HL-60 (cell line): ENCODE measurements around the gene DIPK1A.

Experiments used
- CTCF ChIP-seq: IDR thresholded peaks from one replicate; pipeline ENCODE4 v1.5.1; 2011; ENCODE audit warnings: low read length, control low read depth, inconsistent platforms; ENCODE audit not compliant: insufficient read depth
- GABPA ChIP-seq: IDR thresholded peaks from 2 replicates; pipeline ENCODE4 v1.6.1; 2012; ENCODE audit warnings: low read depth
- POLR2AphosphoS5 ChIP-seq: IDR thresholded peaks from 2 replicates; pipeline ENCODE4 v1.6.1; 2012; ENCODE audit warnings: low read depth
- REST ChIP-seq: IDR thresholded peaks from 2 replicates; pipeline ENCODE4 v1.6.1; 2012; ENCODE audit warnings: low read depth; ENCODE audit not compliant: insufficient replicate concordance
- SPI1 ChIP-seq: IDR thresholded peaks from 2 replicates; pipeline ENCODE4 v1.6.1; 2012; ENCODE audit warnings: low read depth, mild to moderate bottlenecking, borderline replicate concordance

- TF ChIP-seq CTCF (no peak), REST (no peak), POLR2AphosphoS5 (no peak), GABPA (no peak), SPI1 (no peak)
Observed at GRCh38 chr1:92862605-92863004, 98.7 kb downstream of the DIPK1A start.
